CD14-positive monocyte (primary cell): ENCODE measurements around the gene CA11. TPM values are rescaled to one million over a fixed set of nuclear protein-coding genes. Genes with fewer than 3 reads are reported as not detected.

Experiments used
- DNase-seq, 3 donors: peaks; one replicate each; pipeline ENCODE4 v3.0.0-alpha.2; 2011 to 2022
- H2AFZ ChIP-seq: 2 replicates; pipeline ENCODE4 v1.6.0; 2012; ENCODE audit warnings: mild to moderate bottlenecking, low read depth, low read length, inconsistent platforms; ENCODE audit not compliant: insufficient read depth, poor library complexity, severe bottlenecking
- H3K27ac ChIP-seq, 2 donors: 1 replicate in 1 of 2; 2 replicates in 1 of 2; pipeline ENCODE4 v1.5.1; 2012 to 2013; ENCODE audit warnings: low read length in 2 of 2, control low read depth in 1 of 2, inconsistent platforms in 1 of 2, low read depth in 1 of 2, mild to moderate bottlenecking in 1 of 2
- H3K27me3 ChIP-seq, 2 donors: one replicate each; pipeline versions ENCODE4 v1.6.0 to v1.6.1; 2011 to 2013; ENCODE audit warnings: low read length in 2 of 2; ENCODE audit not compliant: control insufficient read depth in 2 of 2, insufficient read depth in 2 of 2
- H3K36me3 ChIP-seq, 2 donors: replicated peaks in 1 of 2; 1 replicate in 1 of 2; 2 replicates in 1 of 2; pipeline versions ENCODE4 v1.5.1 to v1.6.1; 2012 to 2013; ENCODE audit warnings: low read length in 2 of 2, control low read depth in 1 of 2, inconsistent platforms in 1 of 2, mild to moderate bottlenecking in 1 of 2; ENCODE audit not compliant: insufficient read depth in 2 of 2, control insufficient read depth in 1 of 2
- H3K4me1 ChIP-seq, 2 donors: 1 replicate in 1 of 2; 2 replicates in 1 of 2; pipeline versions ENCODE4 v1.5.1 to v1.6.1; 2012 to 2013; ENCODE audit warnings: low read length in 2 of 2, control low read depth in 1 of 2, inconsistent platforms in 1 of 2, mild to moderate bottlenecking in 1 of 2, moderate library complexity in 1 of 2; ENCODE audit not compliant: insufficient read depth in 2 of 2, control insufficient read depth in 1 of 2
- H3K4me2 ChIP-seq: replicated peaks from 2 replicates; pipeline ENCODE3; 2012; ENCODE audit warnings: low read length, moderate library complexity, mild to moderate bottlenecking; ENCODE audit not compliant: poor library complexity, severe bottlenecking; ENCODE audit errors: extremely low read depth
- H3K4me3 ChIP-seq, 3 experiments: fragments of 200-600 bp in 1 of 3; sonication (generic) in 1 of 3; replicated peaks in 1 of 3; 1 replicate in 2 of 3; 2 replicates in 1 of 3; pipeline ENCODE4 v1.5.1; 2011 to 2013; ENCODE audit warnings: low read length in 3 of 3, mild to moderate bottlenecking in 3 of 3, control low read depth in 2 of 3, low read depth in 2 of 3, inconsistent platforms in 1 of 3, moderate library complexity in 1 of 3
- H3K79me2 ChIP-seq: 2 replicates; pipeline ENCODE4 v1.6.0; 2012; ENCODE audit warnings: mild to moderate bottlenecking, control low read depth, inconsistent platforms, low read length, moderate library complexity; ENCODE audit not compliant: insufficient read depth
- H3K9ac ChIP-seq: 2 replicates; pipeline ENCODE4 v1.6.0; 2017; ENCODE audit warnings: low read length, mild to moderate bottlenecking; ENCODE audit not compliant: insufficient read depth, poor library complexity, severe bottlenecking
- H3K9me3 ChIP-seq, 2 donors: replicated peaks in 1 of 2; 1 replicate in 1 of 2; 2 replicates in 1 of 2; pipeline versions ENCODE4 v1.5.1 to v1.6.1; 2012 to 2013; ENCODE audit warnings: low read length in 2 of 2, control low read depth in 1 of 2; ENCODE audit not compliant: control insufficient read depth in 1 of 2, insufficient read depth in 1 of 2
- H4K20me1 ChIP-seq: 2 replicates; pipeline ENCODE4 v1.6.0; 2012; ENCODE audit warnings: mild to moderate bottlenecking, low read length, control low read depth, moderate library complexity; ENCODE audit not compliant: insufficient read depth
- H3K27ac Mint-ChIP-seq, 7 donors: one replicate each; pipeline ENCODE4 v1.8.0; 2020; ENCODE audit warnings: mild to moderate bottlenecking in 7 of 7, mixed read lengths in 7 of 7, moderate library complexity in 6 of 7, inconsistent platforms in 2 of 7
- H3K27me3 Mint-ChIP-seq, 3 donors: one replicate each; pipeline ENCODE4 v1.8.0; 2021 to 2022; ENCODE audit warnings: low read depth in 3 of 3, mild to moderate bottlenecking in 3 of 3, mixed read lengths in 3 of 3, moderate library complexity in 3 of 3, inconsistent platforms in 1 of 3
- H3K36me3 Mint-ChIP-seq, 2 donors: one replicate each; pipeline ENCODE4 v1.8.0; 2020; ENCODE audit warnings: mixed read lengths in 2 of 2, inconsistent platforms in 1 of 2, mild to moderate bottlenecking in 1 of 2
- H3K4me1 Mint-ChIP-seq: one replicate; pipeline ENCODE4 v1.8.0; 2020; ENCODE audit warnings: mild to moderate bottlenecking, mixed read lengths
- H3K4me3 Mint-ChIP-seq, 2 donors: one replicate each; pipeline ENCODE4 v1.8.0; 2020; ENCODE audit warnings: mild to moderate bottlenecking in 2 of 2, mixed read lengths in 2 of 2, moderate library complexity in 1 of 2
- H3K9me3 Mint-ChIP-seq, 7 donors: one replicate each; pipeline ENCODE4 v1.8.0; 2020 to 2022; ENCODE audit warnings: mixed read lengths in 7 of 7, mild to moderate bottlenecking in 6 of 7, moderate library complexity in 6 of 7, inconsistent platforms in 2 of 7
- CTCF ChIP-seq: fragments of 200-600 bp; IDR thresholded peaks from one replicate; pipeline ENCODE4 v1.8.0; 2022; ENCODE audit warnings: antibody characterized with exemption, mild to moderate bottlenecking
- WGBS: methylation state at CpG from one replicate; pipeline ENCODE4 v1.1.5; 2013; ENCODE audit warnings: missing lambda C conversion rate; ENCODE audit not compliant: insufficient coverage; 5-methylcytosine and 5-hydroxymethylcytosine counted together
- intact Hi-C, 2 donors: fragments of 100-400 bp; cut with micrococcal nuclease; formaldehyde crosslinking; loops; one replicate each; pipeline versions ENCODE4 v1.15.0 to v1.15.1; 2023
- polyA plus RNA-seq, 3 donors: library from polyadenylated mRNA; depleted of rRNA in 1 of 3; unstranded in 2 of 3; stranded (reverse) in 1 of 3; fragments of 300-500 nt in 2 of 3; fragments of >200 nt in 1 of 3; fragmentation: Illumina TruSeq in 2 of 3; gene quantifications; 1 replicate in 2 of 3; 2 replicates in 1 of 3; pipeline ENCODE4 v1.2.3, GENCODE V29; 2012 to 2021

The CA11 gene
- polyA plus RNA-seq, 3 donors: 1.1 to 4.9 (median 1.8) TPM

GRCh38 chr19:48624791-48625723 is 20.9 kb downstream of the CA11 start:
- Mint-ChIP-seq H3K9me3 (peaks cover 0 to 3% (median 0%) of the 10 kb centered on the region in 7 donors), H3K4me3 (peak overlapping the region in 1 of 2 donors; percentile 48), H3K4me1 (peaks cover 49% of the 10 kb centered on the region), H3K36me3 (peaks cover 16 to 31% of the 10 kb centered on the region in 2 donors), H3K27ac (peak overlapping the region in 6 of 7 donors; percentile 37 to 97 (median 67)), H3K27me3 (no peaks in the 10 kb centered on the region)
- no peak for TF ChIP-seq CTCF
- H3K27me3 ChIP-seq: no peaks in the 10 kb centered on the region
- no peak overlapping the region for H2AFZ ChIP-seq
- no peak overlapping the region for H3K27ac ChIP-seq
- peaks cover 24% of the 10 kb centered on the region for H3K79me2 ChIP-seq
- H3K4me3 ChIP-seq: peak overlapping the region in 1 of 3 experiments; percentile 62
- WGBS: 77% methylated on average over 18 of the region's 24 CpGs
- peaks cover 64 to 70% of the 10 kb centered on the region in 2 donors for H3K4me1 ChIP-seq
- intact Hi-C loops: no loop called here
- no peaks in the 10 kb centered on the region for H3K9me3 ChIP-seq
- H3K9ac ChIP-seq: no peak overlapping the region
- peak overlapping the region; percentile 77 for H3K4me2 ChIP-seq
- peak in 1 of 3 donors; percentile 8 for DNase-seq
- H3K36me3 ChIP-seq: peaks cover 9 to 32% of the 10 kb centered on the region in 2 donors
- peaks cover 24% of the 10 kb centered on the region for H4K20me1 ChIP-seq

GRCh38 chr19:48624067-48624594 is 21.9 kb downstream of the CA11 start:
- Mint-ChIP-seq H3K27ac (peak overlapping the region; percentile 90 to 98 (median 96)), H3K36me3 (peaks cover 13 to 30% of the 10 kb centered on the region in 2 donors), H3K9me3 (peaks cover 0 to 3% (median 0%) of the 10 kb centered on the region in 7 donors), H3K4me1 (peaks cover 56% of the 10 kb centered on the region), H3K27me3 (no peaks in the 10 kb centered on the region), H3K4me3 (peak overlapping the region; percentile 66 to 87)
- Histone ChIP-seq H3K9me3 (no peaks in the 10 kb centered on the region), H3K27ac (peak overlapping the region; percentile 19 to 92), H3K4me3 (peak overlapping the region in 2 of 3 experiments; percentile 34 to 62), H3K4me1 (peaks cover 65 to 69% of the 10 kb centered on the region in 2 donors), H3K27me3 (no peaks in the 10 kb centered on the region), H3K36me3 (peaks cover 6 to 24% of the 10 kb centered on the region in 2 donors), H3K4me2 (peak overlapping the region; percentile 77), H3K9ac (no peak overlapping the region), H4K20me1 (peaks cover 17% of the 10 kb centered on the region), H2AFZ (peak overlapping the region; percentile 47), H3K79me2 (peaks cover 32% of the 10 kb centered on the region)
- WGBS: under 1% methylated on average over 26 of the region's 40 CpGs
- peak; percentile 94 to 96 (median 94) for DNase-seq
- intact Hi-C loops: no loop called here
- TF ChIP-seq CTCF: no peak
